OCI-LY7 (cell line): ENCODE measurements around the gene ACAT2.
"Not testable (repeated sequence)": the region's sequence is repeated elsewhere in the genome, so short reads cannot be mapped to it uniquely, and the experiment has no call there.

Source experiments
- EZH2phosphoT487 ChIP-seq: fragments of 200-600 bp; sonication (generic); IDR thresholded peaks from 2 replicates; pipeline ENCODE4 v1.6.1; 2018; ENCODE audit warnings: low read depth, borderline replicate concordance, mild to moderate bottlenecking, mixed run types, antibody characterized with exemption, low read length, moderate library complexity, mixed read lengths
- TF ChIP-seq, protein P1 (sequence below): fragments of 200-600 bp; sonication (generic); conservative IDR thresholded peaks from 2 replicates; pipeline ENCODE4 v1.5.1; 2014; ENCODE audit warnings: mild to moderate bottlenecking, antibody characterized with exemption, low read length, moderate library complexity, mixed read lengths

DNA sequence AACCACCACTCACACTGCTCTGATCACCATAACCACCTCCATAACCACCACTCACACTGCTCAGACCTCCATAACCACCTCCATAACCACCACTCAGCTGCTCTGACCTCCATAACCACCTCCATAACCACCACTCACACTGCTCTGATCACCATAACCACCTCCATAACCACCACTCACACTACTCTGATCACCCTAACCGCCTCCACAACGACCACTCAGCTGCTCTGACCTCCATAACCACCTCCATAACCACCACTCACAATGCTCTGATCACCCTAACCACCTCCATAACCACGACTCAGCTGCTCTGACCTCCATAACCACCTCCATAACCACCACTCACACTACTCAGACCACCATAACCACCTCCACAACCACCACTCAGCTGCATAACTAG is 49.5 kb upstream of the ACAT2 start:
- TF ChIP-seq, protein P1, sequence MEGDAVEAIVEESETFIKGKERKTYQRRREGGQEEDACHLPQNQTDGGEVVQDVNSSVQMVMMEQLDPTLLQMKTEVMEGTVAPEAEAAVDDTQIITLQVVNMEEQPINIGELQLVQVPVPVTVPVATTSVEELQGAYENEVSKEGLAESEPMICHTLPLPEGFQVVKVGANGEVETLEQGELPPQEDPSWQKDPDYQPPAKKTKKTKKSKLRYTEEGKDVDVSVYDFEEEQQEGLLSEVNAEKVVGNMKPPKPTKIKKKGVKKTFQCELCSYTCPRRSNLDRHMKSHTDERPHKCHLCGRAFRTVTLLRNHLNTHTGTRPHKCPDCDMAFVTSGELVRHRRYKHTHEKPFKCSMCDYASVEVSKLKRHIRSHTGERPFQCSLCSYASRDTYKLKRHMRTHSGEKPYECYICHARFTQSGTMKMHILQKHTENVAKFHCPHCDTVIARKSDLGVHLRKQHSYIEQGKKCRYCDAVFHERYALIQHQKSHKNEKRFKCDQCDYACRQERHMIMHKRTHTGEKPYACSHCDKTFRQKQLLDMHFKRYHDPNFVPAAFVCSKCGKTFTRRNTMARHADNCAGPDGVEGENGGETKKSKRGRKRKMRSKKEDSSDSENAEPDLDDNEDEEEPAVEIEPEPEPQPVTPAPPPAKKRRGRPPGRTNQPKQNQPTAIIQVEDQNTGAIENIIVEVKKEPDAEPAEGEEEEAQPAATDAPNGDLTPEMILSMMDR = not testable (repeated sequence)
- not testable (repeated sequence) for TF ChIP-seq EZH2phosphoT487
